IPS-11a (cell line): ENCODE measurements around the gene PCSK9.

Experiments
- H3K4me3 ChIP-seq: one replicate; pipeline ENCODE4 v1.5.1; 2013; ENCODE audit warnings: low read depth, low read length, control low read depth

PCSK9 gene

DNA sequence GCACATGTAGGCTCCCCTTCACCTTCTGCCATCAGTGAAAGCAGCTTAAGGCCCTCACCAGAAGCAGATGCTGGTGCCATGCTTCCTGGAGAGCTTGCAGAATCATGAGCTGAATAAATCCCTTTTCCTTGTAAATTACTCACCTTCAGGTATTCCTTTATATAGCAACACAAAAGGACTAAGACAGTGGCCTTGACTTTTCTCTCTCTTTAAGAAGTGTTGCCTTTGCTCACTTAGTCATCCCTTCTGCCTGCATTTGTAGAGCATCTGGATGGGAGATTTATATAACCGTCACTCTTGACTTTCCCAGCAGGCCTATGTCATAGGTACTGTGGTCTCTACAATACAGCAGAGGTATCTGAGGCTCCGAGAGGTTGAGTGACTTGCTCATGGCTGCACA lies 3.7 kb downstream of the PCSK9 start:
- no peak overlapping the region for H3K4me3 ChIP-seq

DNA sequence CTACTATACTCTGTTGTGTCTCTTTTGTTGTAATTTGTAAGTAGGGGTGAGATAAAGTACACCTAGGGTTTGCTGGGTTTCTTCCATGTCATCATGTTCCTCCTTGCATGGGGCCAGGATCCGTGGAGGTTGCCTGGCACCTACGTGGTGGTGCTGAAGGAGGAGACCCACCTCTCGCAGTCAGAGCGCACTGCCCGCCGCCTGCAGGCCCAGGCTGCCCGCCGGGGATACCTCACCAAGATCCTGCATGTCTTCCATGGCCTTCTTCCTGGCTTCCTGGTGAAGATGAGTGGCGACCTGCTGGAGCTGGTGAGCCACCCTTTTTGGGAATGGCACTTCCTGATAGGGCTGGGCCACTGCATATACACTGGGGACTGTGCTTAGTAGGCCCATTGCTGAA lies 4.4 kb downstream of the PCSK9 start:
- H3K4me3 ChIP-seq, result no peak overlapping the region

DNA sequence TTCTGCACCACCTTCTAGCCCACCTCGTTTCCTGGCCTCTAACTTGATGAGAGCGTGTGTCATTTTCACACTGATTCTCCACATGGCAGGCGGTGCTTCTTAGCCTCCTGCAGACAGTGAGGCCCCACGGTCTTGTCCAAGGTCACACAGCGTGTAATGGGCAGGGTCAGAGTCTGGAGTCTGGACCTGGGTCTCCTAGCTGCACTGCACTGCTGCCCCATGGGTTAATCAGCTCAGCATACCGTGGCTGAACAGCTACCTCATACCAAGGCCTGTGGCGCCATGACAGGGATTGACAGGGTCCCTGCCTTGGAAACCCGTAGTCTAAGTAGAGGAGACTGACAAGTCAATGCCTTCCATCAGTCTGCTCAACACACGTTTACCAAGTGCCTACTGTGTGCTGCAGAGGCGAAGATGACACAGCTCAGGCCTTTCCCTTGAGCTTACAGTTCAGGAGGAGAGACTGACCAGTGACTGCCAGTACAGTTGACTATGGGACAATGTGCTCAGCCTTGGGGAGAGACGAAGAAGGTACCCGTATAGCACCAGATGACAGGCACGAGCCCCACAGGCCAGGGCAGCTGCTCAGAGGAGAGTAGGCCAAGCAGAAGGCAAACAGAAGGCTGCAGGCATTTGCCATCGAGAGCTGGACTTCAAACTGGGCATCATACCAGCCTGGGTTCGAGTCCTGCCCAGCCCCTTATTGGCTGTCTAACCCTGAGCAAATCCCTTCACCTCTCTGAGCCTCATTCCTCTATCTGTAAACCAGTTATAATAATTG lies 5.5 kb downstream of the PCSK9 start:
- no peak overlapping the region for H3K4me3 ChIP-seq

DNA sequence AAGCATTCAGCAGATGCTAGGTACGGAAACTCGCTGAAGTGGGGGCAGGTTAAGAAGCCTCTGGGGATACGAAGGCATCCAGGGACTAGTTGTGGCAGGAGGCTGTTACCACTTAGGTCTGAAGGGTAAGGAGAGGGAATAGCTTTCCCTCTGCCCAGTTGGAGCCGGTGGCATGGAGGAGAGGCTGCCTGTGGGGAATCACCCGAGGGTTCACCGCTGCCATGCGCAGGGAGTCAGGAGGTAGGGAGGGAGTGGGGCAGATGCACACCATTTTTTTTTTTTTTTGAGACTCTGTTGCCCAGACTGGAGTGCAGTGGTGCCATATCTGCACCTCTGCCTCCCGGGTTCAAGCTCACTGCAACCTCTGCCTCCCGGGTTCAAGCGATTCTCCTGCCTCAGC lies 6.1 kb downstream of the PCSK9 start:
- no peak overlapping the region for H3K4me3 ChIP-seq

DNA sequence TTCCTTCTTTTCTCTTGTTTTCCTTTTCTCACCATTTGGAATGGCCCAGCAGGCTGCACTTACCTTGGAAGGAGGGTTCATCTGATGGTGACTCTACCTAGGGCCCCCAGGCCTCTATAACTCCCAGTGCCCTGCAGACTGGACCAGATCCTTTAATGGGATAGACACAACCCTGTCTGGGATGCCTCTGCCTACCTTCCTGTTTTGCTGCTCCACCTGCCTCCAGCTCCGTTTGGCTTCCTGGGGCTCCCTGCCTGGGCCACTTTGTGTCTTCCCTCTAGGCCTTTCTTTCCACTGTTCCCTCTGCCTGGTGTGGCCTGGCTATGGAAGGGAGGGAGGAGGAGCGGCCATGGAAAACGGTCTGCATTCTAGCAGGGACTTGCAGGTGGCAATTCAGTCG lies 7.5 kb downstream of the PCSK9 start:
- no peak overlapping the region for H3K4me3 ChIP-seq

DNA sequence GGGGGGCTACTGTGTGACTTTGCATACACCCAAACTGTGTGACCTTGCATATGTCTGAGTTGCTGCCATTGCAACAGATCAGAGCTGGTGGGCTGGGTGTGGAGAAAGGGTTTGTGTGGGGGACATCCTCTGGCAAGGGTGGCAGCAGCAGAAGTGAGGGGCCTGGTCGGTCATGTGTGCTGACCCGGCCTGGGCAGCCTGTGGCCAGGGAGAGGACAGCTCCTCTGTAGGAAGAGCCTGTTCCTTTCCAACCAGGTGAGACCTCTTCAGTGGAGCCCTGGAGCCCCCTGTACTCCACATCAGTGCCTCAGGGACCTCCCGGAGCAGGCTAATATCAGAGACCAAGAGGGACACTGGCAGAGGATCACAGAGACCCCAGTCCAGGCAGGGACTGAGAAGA lies 8.3 kb downstream of the PCSK9 start:
- no peak overlapping the region for H3K4me3 ChIP-seq

DNA sequence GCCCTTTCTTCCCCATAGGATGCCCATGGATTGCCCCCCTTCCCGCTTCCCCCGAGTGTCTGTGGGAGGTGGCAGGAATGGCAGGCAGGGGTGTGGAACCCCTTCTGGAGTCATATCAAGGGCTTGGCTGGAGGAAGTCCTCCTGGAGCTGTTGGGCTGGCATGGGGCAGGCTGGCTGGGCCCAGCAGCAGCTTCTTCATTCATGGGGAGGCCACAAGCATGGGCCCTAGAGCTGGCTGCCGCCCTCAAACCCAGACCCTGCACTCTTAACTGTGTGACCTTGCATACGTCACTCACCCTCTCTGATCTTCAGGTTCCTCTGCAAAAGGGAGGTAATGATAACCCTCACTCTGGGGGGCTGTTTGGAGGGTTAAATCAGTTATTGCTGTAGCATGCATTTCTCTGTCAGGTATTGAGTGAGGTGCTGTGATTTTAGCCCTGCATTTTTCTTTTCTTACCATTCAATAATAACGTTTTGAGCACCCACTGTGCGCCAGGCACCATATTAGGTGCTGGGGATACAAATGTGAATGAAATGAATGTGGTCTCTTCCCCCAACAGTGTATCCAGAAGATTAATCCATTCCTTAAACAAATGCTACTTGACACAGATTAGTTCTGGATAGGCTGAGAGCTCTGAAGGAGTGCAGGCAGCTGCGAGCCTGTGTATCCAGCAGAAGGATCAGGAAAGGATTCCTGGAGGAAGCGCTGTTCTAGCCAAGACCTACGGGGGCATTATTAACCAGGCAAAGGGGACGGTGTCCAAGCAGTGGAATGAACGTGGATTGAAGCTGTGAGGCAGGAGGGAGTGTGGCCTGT lies 9.3 kb downstream of the PCSK9 start:
- H3K4me3 ChIP-seq, result no peak overlapping the region

DNA sequence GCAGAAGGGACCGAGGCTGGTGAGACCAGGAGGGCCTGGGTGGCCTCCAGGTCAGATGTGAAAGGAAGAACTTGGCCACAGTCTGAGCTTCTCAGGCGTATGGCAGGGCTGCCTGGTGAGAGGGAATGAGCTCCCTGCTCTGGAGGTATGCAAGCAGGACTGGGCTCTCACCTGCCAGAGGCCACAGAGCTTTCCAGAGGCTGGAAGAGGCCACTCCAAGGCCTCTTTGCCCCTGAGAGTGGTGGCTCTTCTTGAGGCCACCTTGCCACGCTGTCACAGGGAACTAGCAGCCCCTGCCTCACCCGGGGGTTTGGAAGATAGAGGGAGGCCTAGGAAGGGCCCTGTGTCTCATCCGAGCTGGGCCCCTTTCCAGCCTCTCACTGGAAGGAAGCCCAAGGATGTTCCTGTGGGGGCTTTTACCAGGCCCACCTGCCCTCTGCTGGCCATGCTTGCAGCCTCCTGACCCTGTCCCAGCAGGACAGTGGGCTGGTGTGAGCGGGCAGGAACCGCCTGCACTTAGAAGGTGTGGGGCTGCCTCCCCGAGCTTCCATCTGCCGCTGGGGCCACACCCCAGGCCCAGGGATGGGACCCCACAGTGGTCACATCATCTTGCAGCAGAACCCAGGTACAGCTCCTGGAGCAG lies 10.0 kb downstream of the PCSK9 start:
- no peak overlapping the region for H3K4me3 ChIP-seq

DNA sequence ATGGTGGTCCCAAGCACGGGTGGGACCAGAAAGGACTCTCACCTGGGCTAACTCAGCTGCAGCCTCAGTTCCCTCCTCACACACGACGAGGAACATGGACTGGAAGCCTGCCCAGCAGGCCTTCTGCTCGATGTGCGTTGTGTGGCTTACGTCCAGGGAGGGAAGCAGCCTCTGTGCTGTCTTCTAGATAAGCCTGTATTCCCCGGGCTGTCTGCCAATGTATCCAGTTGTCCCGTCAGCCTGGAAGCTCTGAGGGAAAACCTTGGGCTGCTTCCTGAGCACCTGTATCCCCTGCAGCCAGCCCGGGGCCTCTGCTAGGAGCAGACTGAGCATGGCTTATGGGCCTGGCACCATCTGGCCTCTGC lies 10.5 kb downstream of the PCSK9 start:
- H3K4me3 ChIP-seq, result no peak overlapping the region

DNA sequence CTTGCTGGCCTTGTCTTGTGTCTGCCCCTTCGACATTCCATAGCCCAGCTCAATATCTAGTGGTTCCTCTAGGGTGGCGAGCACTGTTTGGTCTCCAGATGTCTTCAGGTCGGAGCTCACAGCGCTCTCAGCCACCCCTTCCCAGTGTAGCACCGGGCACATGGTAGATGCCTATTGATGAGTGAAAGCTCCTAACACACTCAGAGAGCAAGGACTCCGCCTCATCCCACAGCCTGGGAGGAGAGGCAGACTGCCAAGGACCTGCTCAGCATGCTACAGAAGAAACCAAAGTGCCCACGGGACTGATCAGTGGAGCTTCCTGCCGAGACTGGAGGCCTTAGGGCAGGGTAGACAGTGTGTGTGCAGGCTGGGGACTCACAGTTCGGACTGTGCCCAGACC lies 10.9 kb downstream of the PCSK9 start:
- H3K4me3 ChIP-seq, result no peak overlapping the region

DNA sequence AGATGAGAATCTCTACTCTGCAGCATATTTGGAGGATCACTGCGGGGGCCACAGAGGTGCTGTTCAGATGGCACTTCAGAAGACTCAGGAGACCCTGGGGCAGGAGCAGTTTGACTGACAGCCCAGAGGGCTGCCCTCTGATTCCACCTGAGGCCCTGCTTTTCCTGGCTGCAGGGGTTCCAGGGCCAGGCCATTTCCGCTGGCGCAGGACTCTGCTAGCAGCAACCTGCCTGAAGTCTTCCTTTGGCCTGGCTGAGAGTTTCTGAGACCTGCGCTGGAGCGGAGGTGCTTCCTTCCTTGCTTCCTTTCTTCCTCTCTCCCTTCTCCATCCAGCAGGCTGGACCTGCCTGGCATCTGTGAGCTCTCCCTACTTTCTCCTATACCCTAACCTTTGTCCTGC lies 11.8 kb downstream of the PCSK9 start:
- no peak overlapping the region for H3K4me3 ChIP-seq

DNA sequence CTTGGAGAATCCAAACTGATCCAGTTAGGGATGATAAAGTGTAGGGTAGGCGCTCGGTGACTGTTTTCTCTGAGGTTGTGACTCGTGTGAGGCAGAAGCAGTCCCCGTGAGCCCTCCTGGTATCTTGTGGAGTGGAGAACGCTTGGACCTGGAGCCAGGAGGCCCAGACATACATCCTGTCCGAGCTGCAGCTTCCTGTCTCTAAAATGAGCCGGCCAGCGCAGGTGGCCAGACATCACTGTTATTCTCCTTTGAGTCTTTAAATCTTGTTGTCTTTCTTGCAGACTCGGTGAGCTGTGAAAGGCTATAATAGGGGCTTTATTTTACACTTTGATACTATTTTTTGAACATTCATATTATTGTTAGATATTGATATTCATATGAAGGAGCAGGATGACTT lies 12.3 kb downstream of the PCSK9 start:
- H3K4me3 ChIP-seq, result no peak overlapping the region

DNA sequence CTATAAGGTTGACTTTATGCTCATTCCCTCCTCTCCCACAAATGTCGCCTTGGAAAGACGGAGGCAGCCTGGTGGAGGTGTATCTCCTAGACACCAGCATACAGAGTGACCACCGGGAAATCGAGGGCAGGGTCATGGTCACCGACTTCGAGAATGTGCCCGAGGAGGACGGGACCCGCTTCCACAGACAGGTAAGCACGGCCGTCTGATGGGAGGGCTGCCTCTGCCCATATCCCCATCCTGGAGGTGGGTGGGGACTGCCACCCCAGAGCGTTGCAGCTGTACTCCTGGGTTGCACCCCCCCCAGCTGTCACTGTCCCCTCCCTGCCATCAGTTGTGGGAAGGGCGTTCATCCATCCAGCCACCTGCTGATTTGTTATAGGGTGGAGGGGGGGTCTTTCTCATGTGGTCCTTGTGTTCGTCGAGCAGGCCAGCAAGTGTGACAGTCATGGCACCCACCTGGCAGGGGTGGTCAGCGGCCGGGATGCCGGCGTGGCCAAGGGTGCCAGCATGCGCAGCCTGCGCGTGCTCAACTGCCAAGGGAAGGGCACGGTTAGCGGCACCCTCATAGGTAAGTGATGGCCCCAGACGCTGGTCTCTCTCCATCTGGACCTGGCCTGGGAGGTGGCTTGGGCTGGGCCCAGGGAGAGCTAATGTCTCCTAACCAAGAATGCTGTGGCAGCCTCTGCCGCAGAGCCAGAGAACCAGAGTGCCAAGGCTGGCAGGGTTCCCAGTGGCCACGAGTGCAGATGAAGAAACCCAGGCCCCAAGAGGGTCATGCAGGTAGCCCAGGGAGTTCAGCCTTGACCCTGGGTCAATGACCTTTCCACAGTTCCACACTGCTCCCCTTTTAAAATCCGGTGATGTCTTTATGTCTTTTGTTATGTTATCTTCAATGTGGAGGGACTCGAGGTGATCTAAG lies 13.1 kb downstream of the PCSK9 start:
- no peak overlapping the region for H3K4me3 ChIP-seq

DNA sequence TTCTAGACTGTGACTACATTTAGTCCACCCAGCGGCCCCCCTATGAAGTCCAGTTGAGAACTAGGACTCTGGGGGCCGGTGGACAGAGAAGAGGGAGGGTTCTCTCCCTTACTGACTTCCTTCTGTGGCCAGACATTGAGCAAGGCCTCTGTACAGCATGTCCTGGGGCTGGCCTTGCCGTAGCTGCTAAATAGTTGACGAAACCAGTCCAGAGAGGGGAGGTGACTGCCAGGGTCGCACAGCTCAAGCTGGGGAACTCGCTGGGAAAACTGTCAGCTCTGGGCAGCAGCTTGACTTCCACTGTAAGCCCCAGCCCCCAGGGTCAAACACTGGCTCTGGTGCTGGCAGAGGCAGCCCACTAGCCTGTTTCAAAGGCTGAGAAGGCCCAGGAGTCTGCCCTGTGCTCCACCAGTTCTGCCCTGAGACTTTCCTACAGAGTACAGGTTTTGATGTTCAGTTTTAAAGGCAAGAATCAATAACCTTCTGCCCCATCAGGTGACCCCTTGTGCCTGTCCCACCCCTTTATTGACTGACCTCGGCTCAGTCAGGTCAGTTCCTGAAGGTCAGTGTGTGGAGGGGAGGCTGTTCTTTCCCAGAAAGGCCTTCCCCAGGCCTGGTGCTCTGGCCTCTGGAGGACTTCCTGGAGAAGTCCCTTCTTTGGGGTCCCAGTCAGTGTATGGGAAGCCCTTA lies 14.1 kb downstream of the PCSK9 start:
- no peak overlapping the region for H3K4me3 ChIP-seq

DNA sequence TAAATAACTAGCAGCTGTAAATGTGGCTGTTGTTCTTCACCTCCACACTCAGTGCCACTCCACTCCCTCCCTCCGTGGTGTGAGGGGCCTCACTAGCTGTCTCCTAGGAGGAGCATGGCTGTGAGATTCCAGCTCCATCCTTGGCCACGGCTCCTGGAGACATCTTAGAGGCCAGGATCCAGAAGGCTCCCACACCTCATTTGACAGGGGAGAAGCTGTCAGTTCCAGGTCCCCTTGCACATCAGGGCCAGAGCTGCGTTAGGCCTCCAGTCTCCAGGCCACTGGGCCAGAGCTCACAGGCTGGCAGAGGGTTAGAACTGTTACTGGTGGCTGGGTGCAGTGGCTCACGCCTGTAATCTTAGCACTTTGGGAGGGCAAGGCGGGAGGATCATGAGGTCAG lies 15.0 kb downstream of the PCSK9 start:
- H3K4me3 ChIP-seq, result no peak overlapping the region

DNA sequence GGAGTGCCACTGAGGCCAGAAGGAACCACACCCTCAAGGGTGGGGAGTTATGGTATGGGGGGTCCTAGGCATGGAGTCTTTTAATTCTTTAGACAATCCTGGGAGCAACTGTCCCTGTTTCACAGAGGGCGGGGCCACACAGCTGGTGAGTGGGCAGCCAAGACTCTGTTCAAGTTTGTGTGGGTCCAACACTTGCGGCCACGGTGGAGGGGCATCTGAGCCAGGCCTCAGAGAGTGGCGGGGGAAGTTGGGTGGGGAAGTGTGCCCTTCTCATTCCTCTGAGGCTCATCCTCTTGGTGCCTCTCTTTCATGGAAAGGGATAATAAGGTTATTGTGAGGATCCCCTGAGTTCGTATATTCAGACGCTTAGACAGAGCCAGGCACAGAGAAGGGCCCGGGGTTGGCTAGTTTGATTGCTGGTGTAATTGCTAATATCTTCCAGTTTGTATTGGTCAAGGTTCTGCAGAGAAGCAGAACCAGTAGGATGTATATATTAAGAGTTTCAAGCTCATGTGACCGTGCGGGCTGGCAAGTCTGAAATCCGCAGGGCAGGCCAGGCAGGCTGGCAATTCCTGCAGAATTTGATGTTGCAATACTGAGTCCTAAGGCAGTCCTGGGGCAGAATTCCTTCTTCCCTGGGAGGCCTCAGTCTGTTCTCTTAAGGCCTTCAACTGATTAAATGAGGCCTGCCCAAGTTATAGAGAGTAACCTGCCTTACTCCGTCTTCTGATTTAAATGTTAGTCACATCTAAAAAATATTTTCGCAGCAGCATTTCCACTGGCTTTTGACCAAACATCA lies 15.9 kb downstream of the PCSK9 start:
- no peak overlapping the region for H3K4me3 ChIP-seq

DNA sequence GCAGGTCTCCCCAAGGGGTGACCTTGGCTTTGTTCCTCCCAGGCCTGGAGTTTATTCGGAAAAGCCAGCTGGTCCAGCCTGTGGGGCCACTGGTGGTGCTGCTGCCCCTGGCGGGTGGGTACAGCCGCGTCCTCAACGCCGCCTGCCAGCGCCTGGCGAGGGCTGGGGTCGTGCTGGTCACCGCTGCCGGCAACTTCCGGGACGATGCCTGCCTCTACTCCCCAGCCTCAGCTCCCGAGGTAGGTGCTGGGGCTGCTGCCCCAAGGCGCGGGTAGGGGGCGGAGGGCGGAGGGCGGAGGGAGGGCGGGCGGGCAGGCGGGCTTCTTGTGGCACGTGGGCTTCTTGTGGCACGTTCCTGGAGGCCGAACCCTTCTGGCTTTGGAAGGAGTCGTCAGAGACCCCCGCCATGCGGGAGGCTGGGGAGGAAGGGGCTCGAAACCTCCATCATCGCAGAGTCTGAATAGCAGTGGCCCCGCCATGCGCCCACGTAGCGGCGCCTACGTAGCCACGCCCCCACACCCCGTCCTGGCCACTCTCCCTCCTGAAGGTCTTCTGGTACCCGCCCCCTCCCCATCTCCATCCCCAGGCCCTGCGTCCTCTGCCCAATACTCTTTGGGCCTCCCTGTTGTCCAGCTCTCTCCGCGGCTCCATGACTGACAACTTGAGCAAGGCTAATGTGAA lies 16.7 kb downstream of the PCSK9 start:
- no peak overlapping the region for H3K4me3 ChIP-seq

DNA sequence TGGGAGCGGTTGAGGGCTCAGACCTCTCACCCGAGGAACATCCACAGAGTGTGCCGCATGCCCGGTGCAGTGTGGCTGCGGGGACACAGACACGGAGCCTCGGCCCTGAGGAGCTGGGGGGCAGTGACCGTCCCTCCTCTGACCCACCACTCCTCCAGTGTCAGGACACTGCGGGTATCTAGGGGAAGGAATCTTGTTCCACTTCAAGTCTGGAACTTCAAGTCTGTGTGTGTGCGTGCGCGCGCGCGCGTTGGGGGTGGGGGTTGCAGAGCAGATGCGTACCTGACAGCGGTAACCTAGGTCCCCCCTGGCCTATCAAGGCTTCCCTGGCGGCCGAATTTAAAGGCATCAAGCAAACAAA lies 17.3 kb downstream of the PCSK9 start:
- no peak overlapping the region for H3K4me3 ChIP-seq

DNA sequence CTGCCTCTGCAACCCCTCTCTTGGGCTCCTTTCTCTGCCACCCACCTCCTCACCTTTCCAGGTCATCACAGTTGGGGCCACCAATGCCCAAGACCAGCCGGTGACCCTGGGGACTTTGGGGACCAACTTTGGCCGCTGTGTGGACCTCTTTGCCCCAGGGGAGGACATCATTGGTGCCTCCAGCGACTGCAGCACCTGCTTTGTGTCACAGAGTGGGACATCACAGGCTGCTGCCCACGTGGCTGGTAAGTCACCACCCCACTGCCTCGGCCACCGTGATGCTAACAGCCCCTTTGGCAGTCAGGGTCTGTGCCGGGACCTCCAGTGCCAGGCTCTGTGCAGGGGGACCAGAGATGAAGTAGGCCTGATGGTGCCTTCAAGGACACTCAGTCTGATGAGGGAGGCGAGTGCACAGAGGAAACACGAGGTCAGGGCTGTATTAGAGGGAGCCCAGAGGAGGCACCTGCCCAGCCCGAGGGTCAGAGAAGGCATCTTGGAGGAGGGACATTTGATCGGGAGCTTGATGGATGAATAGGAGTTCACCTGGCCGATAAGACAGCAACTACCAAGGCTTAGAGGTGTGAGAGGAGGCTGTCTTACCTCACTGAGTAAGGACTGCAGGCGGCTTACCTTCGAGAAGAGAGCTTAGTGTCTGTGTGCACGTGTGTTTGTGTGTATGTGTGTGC lies 18.1 kb downstream of the PCSK9 start:
- no peak overlapping the region for H3K4me3 ChIP-seq
